HG03039 (cell line): ENCODE measurements around the gene IFNAR2.
A peak's percentile ranks its signal among the peaks of the same experiment; 100 is the strongest.
"Not testable (repeated sequence)": the region's sequence is repeated elsewhere in the genome, so short reads cannot be mapped to it uniquely, and the experiment has no call there.

ENCODE experiments used
- ATAC-seq: cut with Tn5 transposase; IDR thresholded peaks from one replicate; pipeline ENCODE4 v1.9.1; 2021; ENCODE audit warnings: mild to moderate bottlenecking, moderate library complexity; ENCODE audit not compliant: unreplicated experiment

Gene IFNAR2

DNA sequence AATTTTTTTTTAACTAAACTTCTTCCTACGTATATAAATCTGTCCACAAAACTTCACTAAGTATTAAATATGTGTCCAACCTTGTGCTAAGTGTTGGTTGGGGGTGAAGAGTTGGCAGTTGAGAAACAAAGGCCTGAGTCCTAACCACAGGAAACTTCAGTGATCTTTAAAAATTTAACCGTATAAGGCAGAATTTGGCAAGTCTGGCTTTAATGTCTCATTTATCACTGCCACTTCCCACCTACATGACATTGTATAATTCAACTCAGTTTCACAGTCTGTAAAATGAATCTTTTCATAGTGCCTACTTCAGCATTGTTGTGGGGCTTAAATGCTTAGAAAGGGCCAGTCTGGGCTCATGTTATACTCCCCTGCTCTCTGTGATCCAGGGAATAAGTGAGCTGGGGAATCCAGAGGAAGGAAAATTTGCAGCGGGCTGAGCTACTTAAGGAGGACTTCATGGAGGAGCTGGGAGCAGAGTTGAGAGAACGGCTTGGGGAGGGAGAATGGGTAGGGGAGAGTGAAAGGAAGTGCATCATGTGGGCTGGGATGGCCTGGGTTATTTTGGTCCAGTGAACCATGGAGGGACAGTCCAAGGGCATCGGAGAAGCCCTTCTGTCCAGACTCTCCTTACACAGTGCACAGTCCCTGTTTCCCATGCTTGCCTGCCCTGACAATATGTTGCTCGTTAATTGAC is 14.5 kb downstream of the IFNAR2 start:
- no peak for ATAC-seq

DNA sequence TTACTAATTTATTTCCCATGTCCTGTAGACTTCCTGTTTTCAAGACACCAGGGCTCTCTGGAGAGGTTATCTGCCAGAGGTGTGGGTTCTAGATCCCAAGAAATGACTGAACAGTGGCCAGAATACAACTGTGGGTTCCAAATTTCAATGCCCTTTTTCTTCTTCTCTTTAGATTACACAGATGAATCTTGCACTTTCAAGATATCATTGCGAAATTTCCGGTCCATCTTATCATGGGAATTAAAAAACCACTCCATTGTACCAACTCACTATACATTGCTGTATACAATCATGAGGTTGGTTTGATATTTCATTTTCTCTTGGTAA is 15.0 kb downstream of the IFNAR2 start:
- ATAC-seq: no peak

GRCh38 chr21:33245289-33245918 is 15.7 kb downstream of the IFNAR2 start:
- ATAC-seq: no peak

DNA sequence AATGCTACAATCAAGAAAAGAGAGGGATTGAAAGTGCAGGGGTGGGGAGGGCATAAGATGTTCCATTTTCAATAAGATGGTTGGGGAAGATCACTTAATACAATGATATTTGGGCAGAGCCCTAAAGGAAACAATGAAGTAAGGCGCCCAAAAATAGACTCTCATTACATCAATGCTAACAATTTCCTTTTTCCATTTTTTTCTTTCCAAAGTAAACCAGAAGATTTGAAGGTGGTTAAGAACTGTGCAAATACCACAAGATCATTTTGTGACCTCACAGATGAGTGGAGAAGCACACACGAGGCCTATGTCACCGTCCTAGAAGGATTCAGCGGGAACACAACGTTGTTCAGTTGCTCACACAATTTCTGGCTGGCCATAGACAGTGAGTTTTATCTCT is 16.8 kb downstream of the IFNAR2 start:
- no peak for ATAC-seq

GRCh38 chr21:33246963-33247362 is 17.2 kb downstream of the IFNAR2 start:
- no peak for ATAC-seq

DNA sequence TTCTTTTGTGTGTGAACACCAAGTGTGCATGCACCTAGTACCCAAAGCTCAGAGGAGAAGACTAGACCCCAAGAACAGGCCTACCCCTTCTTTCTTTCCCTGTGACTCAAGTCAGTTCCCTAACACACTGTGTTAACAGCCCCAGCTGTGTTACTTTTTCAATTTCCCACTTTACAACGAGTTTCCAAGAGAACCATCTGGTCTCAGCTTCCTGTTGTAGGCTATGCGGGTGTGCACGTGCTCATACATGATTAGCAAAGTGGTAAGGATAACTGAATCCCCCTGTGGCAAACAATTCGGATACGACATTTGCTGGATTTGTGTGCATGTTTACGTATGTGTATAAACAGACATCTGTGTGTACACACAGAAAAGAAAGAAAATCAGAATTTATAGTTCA is 17.9 kb downstream of the IFNAR2 start:
- ATAC-seq: no peak

- ATAC-seq: no peak
These were observed 19.7 kb downstream of the IFNAR2 start for GRCh38 chr21:33249331-33250002.

DNA sequence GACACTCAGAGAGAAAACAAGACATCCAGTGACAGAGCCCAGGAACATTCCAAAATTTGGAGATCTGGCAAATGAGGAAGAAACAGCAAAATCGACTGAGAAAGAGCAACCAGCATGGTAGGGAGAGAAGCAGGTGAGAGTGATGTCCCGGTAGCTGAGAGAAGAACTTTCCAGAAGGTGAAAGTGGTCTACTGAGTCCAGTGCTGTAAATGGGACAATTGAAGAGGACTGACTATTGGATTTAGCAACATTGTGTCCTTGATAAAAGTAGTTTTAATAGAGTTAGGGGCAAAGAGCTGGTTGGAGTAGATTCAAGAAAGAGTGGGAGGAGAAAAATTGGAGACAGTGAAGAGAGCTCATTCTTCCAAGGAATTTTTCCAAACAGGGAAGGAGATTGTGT is 21.4 kb downstream of the IFNAR2 start:
- no peak for ATAC-seq

GRCh38 chr21:33253382-33253781 is 23.6 kb downstream of the IFNAR2 start:
- not testable (repeated sequence) for ATAC-seq

- ATAC-seq: no peak
These were observed 25.0 kb downstream of the IFNAR2 start for GRCh38 chr21:33254766-33255165.

DNA sequence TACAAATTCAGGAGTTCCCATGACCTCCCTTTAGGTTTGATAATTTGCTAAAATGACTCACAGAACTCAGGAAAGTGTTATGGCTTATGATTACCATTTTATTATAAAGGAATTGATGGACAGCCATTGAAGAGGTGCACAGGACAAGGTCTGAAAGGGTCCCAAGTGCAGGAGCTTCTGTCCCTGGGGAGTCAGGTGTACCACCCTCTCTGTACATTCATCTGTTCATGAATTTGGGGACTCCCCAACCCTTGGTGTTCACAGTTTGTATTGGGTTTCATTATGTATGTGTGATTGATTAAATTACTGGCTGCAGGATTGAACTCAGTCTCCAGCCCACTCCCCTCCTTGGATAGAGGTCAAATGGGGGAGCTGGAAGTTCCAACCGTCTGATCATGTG is 25.7 kb downstream of the IFNAR2 start:
- ATAC-seq: no peak

DNA sequence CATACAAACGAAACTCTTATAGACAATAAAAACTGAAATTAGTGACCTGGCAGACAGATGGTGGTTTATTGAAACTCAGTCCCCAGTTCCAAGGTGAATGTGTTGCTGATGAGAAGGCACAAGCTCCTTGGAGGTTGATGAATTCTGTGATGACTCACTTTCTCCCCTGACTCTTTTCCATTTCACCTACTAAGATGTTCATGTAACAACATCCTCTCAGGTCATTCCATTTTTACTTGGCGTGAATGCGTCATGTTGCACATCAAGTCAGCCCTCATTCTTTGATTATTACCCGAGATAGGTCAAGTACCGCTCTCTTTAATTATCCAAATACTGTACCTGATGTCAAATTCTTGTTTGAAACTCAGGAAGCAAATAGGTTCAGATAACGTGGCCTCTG is 26.3 kb downstream of the IFNAR2 start:
- ATAC-seq: no peak

DNA sequence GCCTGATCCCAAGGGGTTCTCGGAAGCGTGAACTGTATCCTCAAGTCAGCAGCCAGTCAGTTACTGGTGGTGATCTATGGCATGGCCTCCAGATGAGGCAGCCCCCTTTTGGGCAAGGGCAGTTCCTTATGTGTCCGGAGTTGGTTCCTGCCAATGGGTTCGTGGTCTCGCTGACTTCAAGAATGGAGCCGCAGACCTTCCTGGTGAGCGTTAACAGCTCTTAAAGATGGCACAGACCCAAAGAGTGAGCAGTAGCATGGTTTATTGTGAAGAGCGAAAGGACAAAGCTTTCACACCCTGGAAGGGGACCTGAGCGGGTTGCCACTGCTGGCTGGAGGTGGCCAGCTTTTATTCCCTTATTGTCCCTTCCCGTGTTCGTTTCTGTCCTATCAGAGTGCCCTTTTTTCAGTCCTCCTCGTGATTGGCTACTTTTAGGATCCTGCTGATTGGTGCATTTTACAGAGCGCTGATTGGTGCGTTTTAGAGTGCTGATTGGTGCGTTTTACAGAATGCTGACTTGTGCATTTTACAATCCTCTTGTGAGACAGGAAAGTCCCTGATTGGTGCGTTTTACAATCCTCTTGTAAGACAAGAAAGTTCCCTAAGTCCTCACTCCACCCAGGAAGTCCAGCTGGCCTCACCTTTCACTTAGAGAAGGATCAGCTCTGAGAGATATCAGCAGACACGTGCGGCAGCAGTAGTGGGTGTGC is 27.5 kb downstream of the IFNAR2 start:
- no peak for ATAC-seq

- no peak for ATAC-seq
These were observed 28.7 kb downstream of the IFNAR2 start for GRCh38 chr21:33258475-33258874.

DNA sequence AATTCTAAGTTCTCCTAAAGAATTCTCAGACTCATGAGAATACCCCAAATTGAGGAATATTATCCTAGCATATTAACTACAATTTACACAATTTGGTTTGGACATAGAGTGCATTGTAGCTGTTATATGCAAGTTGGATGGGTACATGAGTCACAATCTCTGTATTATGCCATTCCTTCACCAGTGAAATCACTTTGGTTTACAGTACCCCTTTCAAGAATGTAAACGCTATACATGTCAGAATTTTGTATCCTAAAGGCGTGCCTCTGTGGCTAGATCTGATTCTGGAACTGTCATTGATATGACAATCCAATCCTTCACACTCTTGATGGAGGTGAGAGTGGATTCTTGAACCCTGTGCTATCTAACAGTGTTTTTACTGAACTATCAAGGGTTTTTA is 29.7 kb downstream of the IFNAR2 start:
- no peak for ATAC-seq

DNA sequence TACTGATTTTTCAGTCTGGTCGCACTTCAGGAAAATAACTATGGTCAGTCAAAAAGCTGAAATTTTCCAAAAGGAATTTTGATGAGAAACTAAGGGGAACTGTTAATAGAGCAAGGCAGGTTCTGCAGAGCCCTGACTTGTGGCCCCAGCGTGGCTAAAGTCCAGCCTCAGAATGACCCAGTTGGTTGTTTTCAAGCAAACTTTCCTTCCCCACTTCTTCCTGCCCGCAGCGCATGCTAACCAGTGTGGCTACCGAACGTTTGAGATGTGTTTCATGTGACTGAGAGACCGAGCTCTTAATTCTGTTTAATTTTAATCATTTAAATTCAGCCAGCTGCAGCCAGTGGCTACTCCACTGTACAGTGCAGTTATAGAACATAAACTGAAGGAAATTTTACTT is 30.3 kb downstream of the IFNAR2 start:
- ATAC-seq: no peak

GRCh38 chr21:33261635-33262034 is 31.9 kb downstream of the IFNAR2 start:
- ATAC-seq: no peak

DNA sequence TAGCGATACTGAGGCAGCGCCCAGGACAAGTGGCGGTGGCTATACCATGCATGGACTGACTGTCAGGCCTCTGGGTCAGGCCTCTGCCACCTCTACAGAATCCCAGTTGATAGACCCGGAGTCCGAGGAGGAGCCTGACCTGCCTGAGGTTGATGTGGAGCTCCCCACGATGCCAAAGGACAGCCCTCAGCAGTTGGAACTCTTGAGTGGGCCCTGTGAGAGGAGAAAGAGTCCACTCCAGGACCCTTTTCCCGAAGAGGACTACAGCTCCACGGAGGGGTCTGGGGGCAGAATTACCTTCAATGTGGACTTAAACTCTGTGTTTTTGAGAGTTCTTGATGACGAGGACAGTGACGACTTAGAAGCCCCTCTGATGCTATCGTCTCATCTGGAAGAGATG is 33.2 kb downstream of the IFNAR2 start:
- no peak for ATAC-seq

DNA sequence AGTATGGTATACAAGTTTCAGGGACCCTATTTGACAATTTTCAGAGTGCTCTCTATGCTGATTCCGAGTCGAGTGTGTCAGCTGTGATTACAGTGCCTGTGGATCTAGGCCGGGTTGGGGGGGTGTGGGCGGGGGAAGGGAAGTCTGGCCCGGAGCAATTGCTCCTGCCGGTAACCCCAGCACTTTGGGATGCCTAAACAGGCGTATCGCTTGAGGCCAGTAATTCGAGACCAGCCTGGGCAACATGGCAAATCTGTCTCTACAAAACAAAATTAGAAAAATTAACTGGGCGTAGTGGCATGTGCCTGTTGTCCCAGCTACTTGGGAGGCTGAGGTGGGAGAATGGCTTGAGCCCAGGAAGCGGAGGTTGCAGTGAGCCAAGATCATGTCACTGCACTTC is 34.8 kb downstream of the IFNAR2 start:
- ATAC-seq: no peak

GRCh38 chr21:33265664-33266049 is 35.9 kb downstream of the IFNAR2 start:
- no peak for ATAC-seq

DNA sequence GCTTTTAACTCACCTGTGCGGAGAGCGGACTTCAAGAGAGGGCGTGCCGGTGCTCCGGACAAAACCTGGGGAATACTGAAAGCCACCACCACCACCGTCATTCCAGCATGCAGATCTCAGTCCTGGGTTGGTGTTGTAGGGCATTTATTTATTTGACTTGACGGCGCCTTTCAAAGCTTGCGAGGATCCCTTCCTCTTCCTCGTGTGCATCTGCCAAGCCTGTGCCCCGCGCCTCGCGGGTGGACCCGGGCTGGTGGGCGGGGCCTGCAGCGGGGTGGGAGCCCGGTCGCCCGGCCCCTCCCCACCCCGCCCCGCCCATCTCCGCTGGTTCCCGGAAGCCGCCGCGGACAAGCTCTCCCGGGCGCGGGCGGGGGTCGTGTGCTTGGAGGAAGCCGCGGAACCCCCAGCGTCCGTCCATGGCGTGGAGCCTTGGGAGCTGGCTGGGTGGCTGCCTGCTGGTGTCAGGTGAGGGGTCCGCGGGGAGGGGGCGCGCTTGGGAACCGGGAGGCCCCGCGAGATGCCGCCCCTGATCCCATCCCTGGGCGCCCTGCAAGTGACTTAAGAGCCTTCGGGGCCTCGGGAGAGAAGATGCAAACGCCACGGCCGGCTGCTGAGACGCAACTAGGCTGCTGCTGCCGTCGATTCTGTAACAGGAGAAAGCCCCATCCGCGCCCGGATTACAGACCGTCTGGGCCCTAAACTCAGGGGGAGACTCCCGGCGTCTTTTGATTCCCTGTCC is 36.5 kb downstream of the IFNAR2 start, which contains the start of gene IL10RB:
TSS of gene IL10RB (plus strand) at position 318 of the 739 bp plus-strand sequence. CDS start at position 417, 99 bp downstream.
- peak; percentile 43 for ATAC-seq
